A204.1 (cell line): ENCODE measurements around the gene ADAM10.

Source experiments
- FAIRE-seq: peaks from 2 replicates; lab custom pipeline; 2012; peaks lifted over from hg19 to GRCh38; lab: Jason Lieb, UNC

ADAM10 gene

GRCh38 chr15:58549013-58549784, 200.3 kb downstream of the ADAM10 start:
- no peak for FAIRE-seq

GRCh38 chr15:58548308-58549012, 201.0 kb downstream of the ADAM10 start:
- no peak for FAIRE-seq

GRCh38 chr15:58547628-58548307, 201.7 kb downstream of the ADAM10 start:
- FAIRE-seq: no peak

DNA sequence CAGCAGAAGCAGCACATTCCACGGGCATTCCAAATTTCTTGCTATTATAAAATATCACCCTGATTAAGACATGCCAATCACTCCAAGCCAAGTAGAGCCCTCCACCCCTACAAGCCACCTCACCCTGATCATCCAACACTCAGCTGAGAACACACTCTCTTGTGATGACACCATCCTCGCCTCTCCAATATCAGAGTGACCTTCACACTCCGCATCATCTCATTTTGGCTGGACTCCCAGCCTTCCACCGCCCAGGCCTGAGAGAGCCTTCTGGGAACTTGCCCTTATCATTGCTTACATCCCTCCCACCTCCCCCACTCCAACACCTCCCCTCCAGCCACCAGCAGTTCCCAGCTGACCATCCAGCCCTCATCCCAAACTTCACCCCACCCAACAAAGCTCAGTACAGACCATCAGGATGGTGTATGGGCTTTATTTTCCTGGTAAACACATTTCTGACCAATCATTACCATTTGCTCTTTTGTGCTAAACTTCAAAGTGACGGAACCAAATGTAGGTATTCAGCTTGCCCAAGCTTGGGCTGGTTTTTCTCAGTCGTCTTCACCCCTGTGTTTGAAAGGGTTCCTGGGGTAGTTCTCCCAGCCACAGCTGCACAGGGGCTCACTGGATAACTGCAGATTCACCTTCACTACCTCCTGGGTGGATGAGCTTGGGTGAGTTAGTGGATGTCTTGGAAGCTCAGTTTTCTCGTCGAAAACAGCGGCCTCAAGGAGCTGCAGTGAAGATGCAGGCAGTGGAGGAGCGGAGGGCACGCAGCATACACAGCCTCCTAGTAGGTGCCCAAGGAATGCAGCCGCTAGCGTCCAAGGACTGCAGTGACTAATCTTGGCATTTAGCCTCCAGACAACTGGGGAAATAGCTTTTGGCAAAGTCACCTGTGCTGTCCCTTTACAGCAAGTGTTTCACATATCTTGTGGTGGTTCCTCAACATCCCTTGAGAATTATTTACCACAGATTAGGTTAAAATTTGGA, 202.6 kb downstream of the ADAM10 start:
- no peak for FAIRE-seq

DNA sequence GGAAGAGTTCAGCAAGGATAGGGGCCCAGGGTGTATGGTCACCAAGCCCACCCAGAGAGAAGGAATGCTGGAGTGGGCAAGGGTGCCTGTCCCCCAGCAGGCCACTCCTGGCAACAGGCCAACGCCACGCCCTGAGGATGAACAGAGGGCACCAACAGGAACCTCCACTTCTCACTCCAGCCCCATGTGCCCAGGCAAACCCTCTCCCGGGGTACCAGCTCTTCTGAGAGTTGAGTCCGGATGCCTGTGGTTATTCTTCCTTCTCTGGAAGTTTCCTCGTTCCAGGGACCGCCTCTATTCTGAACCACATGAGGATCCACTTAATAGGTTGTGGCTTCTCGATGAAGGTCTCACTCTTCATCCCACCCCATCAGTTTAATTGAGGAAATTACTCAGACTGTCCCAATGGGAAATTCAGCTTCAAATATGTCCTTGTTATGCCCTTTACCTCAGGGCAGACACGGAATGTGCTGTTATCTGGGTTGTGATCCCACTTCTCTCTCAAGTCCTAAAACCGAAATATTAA, 203.4 kb downstream of the ADAM10 start:
- FAIRE-seq: no peak

DNA sequence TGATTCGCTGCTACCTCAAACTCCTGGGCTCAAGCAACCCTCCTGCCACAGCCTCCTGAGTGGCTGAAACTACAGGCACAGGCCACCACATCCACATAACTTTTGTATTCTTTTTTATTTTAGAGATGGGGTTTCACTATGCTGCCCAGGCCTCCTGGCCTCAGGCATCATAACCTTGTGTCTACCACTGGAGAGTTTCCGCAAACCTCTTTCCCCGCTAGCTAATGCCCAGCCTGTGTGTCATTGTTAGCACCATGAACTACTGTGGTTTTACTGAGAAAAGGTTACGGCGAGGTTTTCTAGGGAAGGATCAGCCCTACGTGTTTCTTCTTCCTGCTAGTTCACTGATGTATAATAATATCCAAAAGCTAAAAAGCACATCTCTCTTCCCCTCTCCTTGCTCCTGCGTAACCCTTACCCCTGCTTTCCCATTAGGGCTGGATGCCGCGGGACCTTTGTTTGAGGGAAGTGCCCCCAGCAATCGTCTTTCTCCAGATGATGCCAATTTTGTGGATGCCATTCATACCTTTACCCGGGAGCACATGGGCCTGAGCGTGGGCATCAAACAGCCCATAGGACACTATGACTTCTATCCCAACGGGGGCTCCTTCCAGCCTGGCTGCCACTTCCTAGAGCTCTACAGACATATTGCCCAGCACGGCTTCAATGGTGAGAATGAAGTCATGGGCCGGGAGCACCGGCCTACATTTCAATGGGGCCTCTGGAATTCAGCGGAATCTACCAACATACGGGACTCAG, 204.0 kb downstream of the ADAM10 start:
- FAIRE-seq: no peak

DNA sequence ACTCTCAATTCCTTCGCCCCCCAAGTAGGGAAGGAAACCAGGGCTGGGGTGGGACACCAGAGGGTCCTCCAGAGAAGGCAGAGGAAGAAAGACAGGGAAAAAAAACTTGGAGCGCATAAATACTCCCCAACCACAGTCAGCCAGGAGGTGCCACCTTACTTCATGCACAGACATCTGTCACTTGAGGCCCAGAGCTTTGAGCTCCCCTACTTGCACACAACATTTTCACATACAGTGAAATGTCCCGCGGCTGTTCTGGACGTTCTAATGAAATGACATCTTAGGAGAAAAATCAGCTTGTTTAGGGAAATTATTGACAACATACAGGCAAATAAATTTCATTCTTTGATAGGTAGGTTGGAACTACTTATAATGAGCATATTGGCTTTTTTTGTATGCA, 204.8 kb downstream of the ADAM10 start:
- no peak for FAIRE-seq

GRCh38 chr15:58543664-58544335, 205.7 kb downstream of the ADAM10 start:
- no peak for FAIRE-seq

DNA sequence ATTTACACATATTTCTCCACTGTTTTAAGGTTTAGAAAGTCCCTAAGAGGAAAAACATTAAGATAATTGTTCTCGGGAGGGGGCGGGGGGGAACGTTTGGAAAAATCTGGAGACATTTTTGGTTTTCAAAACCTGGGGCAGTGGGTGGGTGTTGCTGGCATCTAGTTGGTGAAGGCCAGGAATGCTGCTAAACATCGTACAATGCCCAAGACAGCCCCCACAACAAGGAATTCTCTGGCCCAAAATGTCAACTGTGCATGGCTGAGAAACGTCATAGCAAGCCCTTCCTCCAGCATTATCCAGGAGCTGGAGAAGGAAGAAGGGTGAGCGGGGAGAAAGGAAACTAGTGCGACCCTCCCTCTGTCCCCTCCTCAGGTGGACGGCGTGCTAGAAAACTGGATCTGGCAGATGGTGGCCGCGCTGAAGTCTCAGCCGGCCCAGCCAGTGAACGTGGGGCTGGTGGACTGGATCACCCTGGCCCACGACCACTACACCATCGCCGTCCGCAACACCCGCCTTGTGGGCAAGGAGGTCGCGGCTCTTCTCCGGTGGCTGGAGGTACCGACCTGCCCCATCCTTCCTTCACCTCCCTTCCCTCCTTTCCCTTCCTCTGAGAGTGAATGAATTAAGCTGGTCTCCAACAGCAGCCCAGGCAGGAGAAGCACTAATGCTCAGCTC, 208.0 kb downstream of the ADAM10 start:
- no peak for FAIRE-seq

- FAIRE-seq: no peak
These were observed 210.0 kb downstream of the ADAM10 start for GRCh38 chr15:58539548-58539947.

DNA sequence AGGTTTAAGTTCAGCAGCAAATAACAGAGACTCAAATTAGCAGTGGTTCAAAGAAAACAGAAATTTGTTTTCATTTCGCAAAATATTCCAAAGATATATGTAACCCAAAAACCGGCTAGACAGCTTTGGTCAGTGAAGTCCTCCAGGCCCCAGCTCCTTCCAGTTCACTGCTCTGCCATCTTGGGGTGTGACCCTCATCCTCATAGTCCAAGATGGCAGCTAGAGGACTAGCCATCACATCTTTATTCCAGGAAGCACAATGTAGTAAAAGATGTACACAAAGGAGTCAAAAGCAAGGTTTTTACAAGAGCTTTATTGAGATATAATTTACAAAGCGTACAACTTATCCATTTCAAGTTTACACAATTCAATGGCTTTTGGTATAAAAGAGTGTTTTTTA, 210.6 kb downstream of the ADAM10 start:
- no peak for FAIRE-seq
